NK-92 (cell line): ENCODE measurements around the gene GSTM1.

Source experiments
- DNase-seq: peaks from one replicate; lab custom pipeline; 2025; ENCODE audit not compliant: unreplicated experiment; lab: John Stamatoyannopoulos, UW

Gene GSTM1

DNA sequence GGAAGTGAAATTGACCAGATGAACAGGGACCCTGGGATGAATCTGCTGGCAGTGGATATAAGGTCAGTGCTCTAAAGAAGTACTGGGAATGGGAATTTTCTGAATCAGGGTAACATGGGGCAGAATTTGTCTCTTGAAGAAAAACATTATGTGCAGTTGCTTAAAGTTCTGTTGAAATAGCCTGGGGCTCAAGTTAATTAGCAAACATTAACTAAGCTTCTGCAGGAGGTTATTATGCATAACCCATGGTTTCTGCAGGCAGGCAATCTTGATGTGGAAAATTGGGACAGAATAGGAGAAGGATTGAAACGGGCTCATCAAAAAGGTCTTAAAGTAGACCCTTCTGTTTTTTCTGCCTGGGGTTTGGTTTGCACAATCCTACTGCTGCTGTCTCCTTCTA lies 38.4 kb downstream of the GSTM1 start:
- no peak for DNase-seq

DNA sequence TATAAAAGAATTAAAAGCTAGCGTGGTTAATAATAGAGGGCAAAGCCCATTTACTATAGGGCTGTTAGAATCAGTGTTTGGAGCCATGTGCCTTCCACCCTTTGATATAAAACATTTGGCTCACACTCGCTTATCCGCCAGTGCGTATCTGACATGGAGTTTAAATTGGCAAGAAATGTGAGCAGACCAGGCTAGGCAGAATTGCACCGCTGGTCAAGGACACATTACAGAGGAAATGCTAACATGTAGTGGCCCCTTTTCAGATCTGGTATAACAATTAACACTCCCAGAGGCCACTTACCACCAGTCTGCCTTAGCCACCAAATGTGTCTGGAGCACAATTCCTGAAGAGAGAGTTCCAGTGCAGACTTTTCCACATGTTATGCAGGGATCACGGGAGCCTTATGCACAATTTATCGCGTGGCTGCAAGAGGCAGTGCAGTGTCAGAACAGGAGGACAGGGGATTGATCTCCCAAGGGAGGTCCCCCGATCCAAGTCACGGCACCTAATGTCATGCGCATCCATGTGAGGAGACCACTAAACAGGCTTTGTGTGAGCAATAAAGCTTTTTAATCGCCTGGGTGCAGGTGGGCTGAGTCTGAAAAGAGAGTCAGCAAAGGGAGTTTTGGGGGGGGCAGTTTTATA lies 39.2 kb downstream of the GSTM1 start:
- no peak for DNase-seq

DNA sequence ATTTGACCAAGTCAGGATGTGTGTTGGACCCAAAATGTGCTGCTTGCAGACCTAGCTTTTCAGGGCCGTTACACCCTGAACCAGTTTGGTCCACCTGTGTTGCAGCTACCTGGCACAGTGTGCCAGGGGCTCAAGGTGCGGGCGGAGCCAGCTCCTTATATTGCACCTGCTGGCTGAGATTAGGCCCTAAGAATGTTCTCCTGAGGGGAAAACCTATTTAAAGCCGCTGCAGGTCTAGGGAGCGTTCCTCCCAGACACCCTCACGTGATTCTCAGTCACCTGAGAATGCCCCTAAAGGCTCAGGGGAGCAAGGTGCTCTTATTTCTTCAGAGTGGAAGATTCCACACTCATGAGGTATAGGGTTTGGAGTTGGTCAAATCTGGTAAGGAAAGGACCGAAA lies 41.3 kb downstream of the GSTM1 start:
- no peak for DNase-seq

DNA sequence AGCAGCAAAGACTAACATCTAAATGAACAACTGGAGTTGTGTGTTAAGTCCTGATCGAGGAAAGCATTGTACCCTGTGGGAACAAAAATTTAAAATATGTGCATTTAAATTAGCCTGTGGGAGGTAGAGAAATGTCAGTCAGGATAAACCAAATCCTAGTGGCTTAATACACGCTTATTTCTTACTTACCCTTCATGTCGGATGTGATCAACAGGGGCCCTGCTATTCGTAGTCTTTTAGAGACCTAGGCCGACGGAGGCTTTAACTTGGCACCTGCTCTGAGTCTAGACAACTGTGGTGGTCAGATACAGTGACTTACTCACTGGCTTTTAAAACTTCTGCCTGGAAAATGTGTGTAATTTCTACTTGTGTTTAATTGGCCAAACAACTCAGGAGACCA lies 43.0 kb downstream of the GSTM1 start:
- DNase-seq: no peak

DNA sequence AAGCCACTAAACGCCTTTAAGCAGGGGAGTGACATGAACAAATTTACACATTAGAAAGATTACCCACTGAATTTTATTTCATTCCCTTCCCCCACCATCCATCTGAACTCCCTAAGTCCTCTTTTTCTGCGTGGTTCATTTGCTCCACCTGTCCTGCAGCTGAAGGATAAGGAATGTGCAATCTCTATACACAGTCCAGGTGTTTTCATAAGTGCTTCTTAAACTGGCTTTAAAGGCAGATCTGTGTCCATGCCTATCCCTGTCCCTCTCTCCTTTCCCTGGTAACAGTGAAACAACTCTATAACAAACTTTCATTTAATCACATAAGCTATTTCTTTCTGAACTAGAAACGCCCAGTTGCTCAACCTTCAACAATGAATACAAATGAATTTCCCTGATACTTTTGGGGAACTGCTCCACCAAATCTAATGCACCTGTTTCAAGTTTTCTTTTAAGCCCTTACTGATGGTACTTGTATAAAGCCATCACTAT lies 44.8 kb downstream of the GSTM1 start:
- no peak for DNase-seq

GRCh38 chr1:109733236-109733870 lies 45.7 kb downstream of the GSTM1 start:
- no peak for DNase-seq

- no peak for DNase-seq
Measured at GRCh38 chr1:109739738-109740614, 52.4 kb downstream of the GSTM1 start.

DNA sequence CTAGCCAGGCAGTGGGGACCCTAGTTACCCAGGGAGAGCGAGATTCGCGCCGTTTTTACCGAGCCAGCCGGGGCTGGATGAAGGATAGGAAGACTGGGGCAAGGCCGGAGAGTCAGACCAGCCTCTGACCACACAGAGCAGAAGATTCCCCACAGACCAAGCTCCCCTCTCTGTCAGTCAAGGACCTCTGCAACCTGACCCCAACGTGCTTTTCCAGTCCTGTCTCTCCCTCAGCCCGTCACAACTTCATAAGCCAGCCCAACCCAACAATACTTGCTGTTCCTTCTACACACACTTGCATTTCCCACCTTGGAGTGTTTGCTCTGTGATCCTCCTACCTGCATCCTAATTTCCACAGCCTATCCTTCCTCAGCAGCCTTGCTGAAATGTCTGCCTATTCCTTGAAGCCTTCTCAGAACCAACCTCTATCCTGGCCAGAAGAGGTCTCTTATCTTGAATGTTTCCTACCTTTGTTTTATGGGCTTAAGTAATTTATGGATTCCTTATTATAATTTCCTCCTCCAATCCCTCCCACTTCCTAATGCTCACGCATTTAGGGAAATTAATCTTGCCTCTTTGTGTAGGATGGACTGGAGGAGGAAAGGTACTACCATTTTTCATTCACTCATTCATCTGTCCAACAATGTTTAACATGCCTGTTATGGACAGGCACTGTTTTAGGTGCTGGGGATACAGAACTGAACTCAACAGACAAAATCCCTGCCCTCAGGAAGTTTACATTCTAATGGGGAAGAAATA lies 53.2 kb downstream of the GSTM1 start, which contains the start of gene GSTM3:
Gene GSTM3 (minus strand): TSS at position 424 of the 759 bp plus-strand sequence. CDS start 751 bp downstream, outside the sequence.
- DNase-seq: no peak
